Cardiac septum (tissue), 1 donor: Measurements from ENCODE around the gene OR7G1. TPM values are rescaled to one million over a fixed set of nuclear protein-coding genes. Genes with fewer than 3 reads are reported as not detected.
"Not testable (repeated sequence)": the region's sequence is repeated elsewhere in the genome, so short reads cannot be mapped to it uniquely, and the experiment has no call there.

Experiments
- DNase-seq: peaks from one replicate; pipeline ENCODE4 v3.0.0-alpha.2; 2020; ENCODE audit warnings: low spot score
- intact Hi-C: fragments of 100-400 bp; cut with DNase I; formaldehyde crosslinking; loops from one replicate; pipeline ENCODE4 v1.14.0; 2022
- total RNA-seq: library from RNA; stranded (reverse); fragmentation: NEBNext Ultra II Directional; extraction: Animal tissue kit (Norgen Biotek cat#: 25700); gene quantifications from one replicate; pipeline ENCODE4 v1.2.1, GENCODE V29; 2021
- donor health status: DM: no; HTN: no; CAD: no.

The OR7G1 gene
- total RNA-seq, 1 donor from 2014 or later: not detected

GRCh38 chr19:9107375-9107774 is 8.2 kb downstream of the OR7G1 start, which contains the start of gene OR7G2:
Gene OR7G2, minus strand, starts transcription at chr19:9107475. Its CDS starts 4,232 bp downstream, at chr19:9103243.
- no peak for DNase-seq
- intact Hi-C loops: no loop called here

DNA sequence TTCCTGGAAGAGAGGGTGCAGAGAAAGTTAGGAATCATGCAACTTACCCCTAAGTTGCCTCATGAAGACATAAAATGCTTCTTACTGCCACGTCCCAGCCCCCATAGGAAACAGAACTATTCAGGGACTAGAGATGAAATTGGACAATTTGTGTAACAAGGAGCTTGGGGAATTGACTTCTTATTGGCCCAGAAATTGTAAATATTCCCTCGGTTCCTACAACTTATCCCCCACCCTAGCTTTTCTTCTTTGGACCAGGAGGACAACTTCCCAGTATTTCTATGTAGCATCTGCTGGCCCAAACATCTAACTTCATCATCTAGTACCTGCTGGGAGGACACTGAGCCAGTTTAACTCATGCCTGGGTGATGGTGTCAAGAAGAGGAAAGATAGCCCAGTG is 28.8 kb downstream of the OR7G1 start, which contains the start of gene OR1M1:
TSS of gene OR1M1 (plus strand) at position 301 of the 400 bp plus-strand sequence. CDS start 6,184 bp downstream, outside the sequence.
- DNase-seq: no peak
- intact Hi-C loops: no loop called here

DNA sequence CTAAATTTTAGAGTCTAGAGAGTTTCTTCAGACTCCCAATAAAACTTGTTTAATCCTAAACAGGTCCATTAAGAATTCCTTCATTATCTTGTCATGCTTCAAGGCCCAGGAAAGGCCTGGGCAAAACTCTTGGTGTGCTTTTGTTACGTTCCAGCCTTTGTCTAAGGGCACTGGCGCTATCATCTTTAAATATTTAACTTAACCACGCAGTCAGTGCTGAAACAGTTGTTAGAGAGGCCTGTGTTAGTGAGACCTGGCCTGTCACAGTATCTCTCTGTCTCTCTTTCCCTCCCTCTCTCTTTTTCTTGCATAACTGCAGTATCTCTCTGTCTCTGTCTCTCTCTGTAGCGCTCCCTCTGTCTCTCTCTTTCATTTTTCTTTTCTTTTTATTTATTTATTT is 36.9 kb downstream of the OR7G1 start:
- intact Hi-C loops: no loop called here
- no peak for DNase-seq

DNA sequence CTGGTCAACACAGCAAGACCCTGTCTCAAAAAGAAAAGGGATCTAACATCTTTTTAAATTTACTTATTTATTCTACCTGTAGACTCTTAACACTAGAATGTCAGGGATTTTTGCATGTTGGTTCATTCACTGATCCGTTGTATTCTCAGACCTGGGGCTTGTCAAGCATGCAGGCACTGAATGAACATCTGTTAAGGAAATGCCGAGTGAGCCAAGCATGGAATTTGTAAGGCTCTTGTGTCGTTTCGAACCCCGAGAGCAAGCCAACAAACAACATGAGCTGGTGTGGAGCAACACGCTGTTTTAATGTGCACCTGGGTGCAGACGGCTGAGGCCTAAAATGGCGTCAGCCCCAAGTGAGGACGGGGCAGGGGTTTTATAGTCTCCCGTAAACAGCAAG is 38.7 kb downstream of the OR7G1 start:
- intact Hi-C loops: no loop called here
- DNase-seq: no peak

DNA sequence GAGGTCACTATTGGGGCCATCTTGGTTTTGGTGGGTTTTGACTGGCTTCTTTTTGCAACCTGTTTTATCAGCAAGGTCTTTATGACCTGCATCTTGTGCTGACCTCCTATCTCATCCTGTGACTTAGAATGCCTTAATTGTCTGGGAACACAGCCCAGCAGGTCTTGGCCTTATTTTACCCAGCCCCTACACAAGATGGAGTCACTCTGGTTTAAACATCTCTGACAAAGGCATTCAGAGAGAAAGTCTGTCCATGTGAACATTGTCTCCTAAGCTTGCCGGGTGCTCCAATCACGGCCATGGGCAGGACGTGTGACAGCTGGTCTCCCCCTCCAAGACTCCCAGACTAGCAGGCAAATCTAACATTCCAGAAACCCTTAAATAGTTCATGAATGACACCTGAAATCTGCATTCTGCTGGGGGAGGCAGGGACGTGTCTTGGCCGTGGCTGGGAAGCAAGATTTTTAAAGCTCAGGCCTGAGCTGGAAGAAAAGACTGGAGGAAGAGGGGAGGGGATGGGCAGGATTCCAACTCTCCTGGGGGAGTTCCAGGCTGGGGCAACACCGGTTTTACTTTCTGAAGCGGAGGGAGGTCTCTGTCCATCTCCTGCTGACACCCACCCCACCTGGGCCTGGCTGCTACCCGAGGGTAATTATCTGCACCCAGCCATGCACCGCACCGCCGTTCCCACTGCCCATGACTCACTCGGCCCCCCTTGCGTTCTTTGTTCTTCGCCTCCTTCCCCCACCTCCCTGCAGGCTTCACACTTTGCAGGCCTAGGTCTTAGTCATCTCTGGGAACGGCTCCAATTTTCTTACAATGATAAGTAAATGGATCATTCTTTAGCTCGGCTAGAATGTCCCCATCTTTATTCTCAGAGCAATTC is 40.3 kb downstream of the OR7G1 start:
- DNase-seq: peak; percentile 78
- intact Hi-C loops: no loop called here

DNA sequence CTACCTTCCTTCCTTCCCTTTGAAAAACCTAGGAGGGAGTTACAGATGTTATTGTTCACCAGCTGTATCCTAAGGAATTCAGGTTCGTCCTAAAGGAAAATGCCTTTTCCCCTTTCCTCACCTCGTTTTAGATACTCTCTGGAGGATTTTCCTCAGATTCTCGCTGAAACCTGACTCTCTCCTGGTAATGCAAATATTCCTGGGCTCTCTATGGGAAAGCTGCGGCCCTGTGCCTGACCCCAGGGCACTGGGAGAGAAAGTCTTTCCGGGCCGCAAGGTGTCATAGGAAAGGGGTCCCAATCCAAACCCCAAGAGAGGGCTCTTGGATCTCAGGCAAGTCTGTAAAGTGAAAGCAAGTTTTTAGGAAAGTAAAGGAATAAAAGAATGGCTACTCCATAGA is 41.8 kb downstream of the OR7G1 start:
- intact Hi-C loops: no loop called here
- no peak for DNase-seq

DNA sequence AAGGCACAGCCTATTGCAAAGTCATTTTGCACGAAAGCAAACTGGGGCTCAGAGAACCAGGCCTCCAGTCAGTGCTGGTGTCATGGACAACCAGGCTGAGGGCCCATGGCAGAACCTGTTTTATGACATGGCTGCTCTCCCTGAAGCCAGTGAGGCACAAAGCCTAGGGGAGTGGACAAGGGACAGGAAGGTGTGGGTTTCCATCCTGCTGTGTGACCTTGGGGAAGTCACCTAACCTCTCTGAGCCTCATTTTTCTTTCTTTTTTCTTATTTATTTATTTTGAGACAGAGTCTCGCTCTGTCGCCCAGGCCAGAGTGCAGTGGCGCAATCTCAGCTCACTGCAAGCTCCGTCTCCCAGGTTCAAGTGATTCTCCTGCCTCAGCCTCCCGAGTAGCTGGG is 43.8 kb downstream of the OR7G1 start:
- intact Hi-C loops: not testable (repeated sequence)

DNA sequence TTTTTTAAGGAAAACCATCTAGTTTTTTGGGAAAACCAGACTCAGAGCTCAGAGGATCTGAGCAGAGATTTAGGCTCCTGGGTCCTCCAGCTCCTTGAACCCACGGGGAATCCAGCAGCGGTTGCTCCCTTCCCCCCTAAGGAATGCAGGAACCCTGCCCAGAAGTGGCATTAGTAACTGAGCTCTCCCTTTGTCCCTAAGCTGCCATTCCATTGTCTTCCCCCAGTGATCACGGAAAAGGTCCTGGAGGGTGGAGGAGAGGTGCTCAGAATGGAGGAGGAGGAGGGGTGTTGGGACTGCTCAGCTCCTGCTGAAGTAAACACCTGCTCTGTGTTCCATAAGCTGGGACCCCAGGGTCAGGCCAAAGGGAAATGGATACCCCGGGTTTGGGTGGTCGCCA is 45.5 kb downstream of the OR7G1 start:
- intact Hi-C loops: no loop called here
- DNase-seq: no peak

More for the DNA sequence above, 43.8 kb downstream of the OR7G1 start:
- DNase-seq: not testable (repeated sequence)

DNA sequence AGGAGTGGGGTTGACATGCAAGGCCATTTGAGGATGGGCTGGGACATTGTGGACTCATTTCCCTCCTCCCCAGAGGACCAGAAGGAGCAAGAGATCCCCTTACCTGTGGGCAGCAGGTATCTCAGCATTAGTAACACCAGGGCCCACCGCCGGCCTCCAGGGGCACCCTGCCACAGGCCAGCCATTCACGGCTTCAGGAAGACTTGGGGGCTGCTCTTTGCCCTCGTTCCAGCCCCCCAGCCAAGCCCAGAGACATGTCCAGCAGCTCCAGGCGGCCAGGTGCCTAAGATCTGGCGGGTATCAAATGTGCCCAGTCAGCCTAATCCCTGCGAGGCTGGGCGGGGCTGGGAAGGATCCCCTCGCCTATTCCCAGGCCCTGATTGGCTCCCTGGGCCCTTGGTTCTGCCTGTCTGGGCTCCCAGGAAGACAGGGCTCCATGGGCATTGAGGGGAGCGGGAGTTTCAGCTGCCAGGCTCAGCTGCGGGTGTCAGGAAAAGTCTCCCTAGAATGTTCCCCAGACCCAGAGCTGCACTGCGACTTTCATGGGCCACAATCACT is 50.0 kb downstream of the OR7G1 start:
- no peak for DNase-seq
- intact Hi-C loops: no loop called here

Other genes starting within 250 kb of the OR7G1 start
- 0.03 TPM for gene MUC16, start 105.4 kb downstream of the OR7G1 start, total RNA-seq
- not detected for gene OR1M1, start 28.7 kb downstream of the OR7G1 start, total RNA-seq
- gene OR7G2, start 8.3 kb downstream of the OR7G1 start, total RNA-seq: not detected
- gene OR7G3, start 11.2 kb upstream of the OR7G1 start, total RNA-seq: not detected
- gene ZNF317, start 24.6 kb upstream of the OR7G1 start, total RNA-seq: 13.8 TPM
- gene OR7D2, start 63.2 kb upstream of the OR7G1 start, total RNA-seq: not detected
- not detected for gene OR7D4, start 103.8 kb upstream of the OR7G1 start, total RNA-seq
- gene OR7E24, start 135.2 kb upstream of the OR7G1 start, total RNA-seq: not detected
- 4.5 TPM for gene ZNF699, start 194.1 kb upstream of the OR7G1 start, total RNA-seq
- 18.2 TPM for gene ZNF559, start 208.4 kb upstream of the OR7G1 start, total RNA-seq
- gene ZNF177, start 247.2 kb upstream of the OR7G1 start, total RNA-seq: 3.1 TPM